Mucosa of descending colon (tissue), 3 donors: ENCODE results near the gene NUAK1. TPM values are rescaled to one million over a fixed set of nuclear protein-coding genes. Genes with fewer than 3 reads are reported as not detected.
A peak's percentile ranks its signal among the peaks of the same experiment; 100 is the strongest.

Experiments
- ATAC-seq: fragments of 200-7000 bp; cut with Tn5 transposase; one replicate; pipeline ENCODE4 v1.9.1; 2020; ENCODE audit warnings: mild to moderate bottlenecking, moderate library complexity
- DNase-seq, 3 donors: peaks; one replicate each; pipeline ENCODE4 v3.0.0-alpha.2; 2020
- H3K36me3 ChIP-seq: fragments of 200-600 bp; one replicate; pipeline ENCODE4 v1.8.0; 2021; ENCODE audit warnings: low read depth, mild to moderate bottlenecking
- H3K4me1 ChIP-seq: fragments of 200-600 bp; one replicate; pipeline ENCODE4 v1.8.0; 2021; ENCODE audit warnings: low read depth, mild to moderate bottlenecking
- H3K4me3 ChIP-seq: fragments of 200-600 bp; one replicate; pipeline ENCODE4 v1.8.0; 2021; ENCODE audit warnings: mild to moderate bottlenecking
- H3K9me3 ChIP-seq: fragments of 200-600 bp; one replicate; pipeline ENCODE4 v1.8.0; 2021; ENCODE audit warnings: mild to moderate bottlenecking
- intact Hi-C, 2 donors: fragments of 100-400 bp; cut with DNase I in 1 of 2; cut with micrococcal nuclease in 1 of 2; formaldehyde crosslinking; loops; one replicate each; pipeline versions ENCODE4 v1.11.0 to v1.11.1; 2022; cut with DNase I, micrococcal nuclease
- long read RNA-seq, 2 donors: library from polyadenylated mRNA; unstranded; transcript quantifications; one replicate each; pipeline ENCODE4 v2.0.0, GENCODE V29; 2019 to 2021
- total RNA-seq, 3 donors: library from RNA; stranded (reverse); fragmentation: NEBNext Ultra II Directional in 2 of 3; extraction: Animal tissue kit (Norgen Biotek cat#: 25700) in 2 of 3; gene quantifications; one replicate each; pipeline versions ENCODE4 v1.2.1 to v1.2.4, GENCODE V29; 2021 to 2023
- TF ChIP-seq, protein P1 (sequence below): fragments of 200-600 bp; IDR thresholded peaks from one replicate; pipeline ENCODE4 v1.8.0; 2022; ENCODE audit warnings: antibody characterized with exemption, mild to moderate bottlenecking
- donor health status: DM: no; HTN: no; CAD: no; lungs with moderate emphysema.
- donor health status: DM: no; HTN: no; CAD: no.
- donor health status: DM: no; HTN: yes; CAD: no.

NUAK1 gene
- total RNA-seq: 1 to 10 TPM; 4.9 to 6.8 (median 5.4) TPM
- long read RNA-seq, donor 1, full-length matches to known transcripts: 2 of 2 reads
- long read RNA-seq, donor 1, partial matches to known transcripts: 0 of 2 reads
- long read RNA-seq, donor 1, other reads (novel, unspliced or antisense): 0 of 2 reads
- long read RNA-seq, donor 2, partial matches to known transcripts: 0 of 1 reads
- long read RNA-seq, donor 2, other reads (novel, unspliced or antisense): 1 of 1 reads

DNA sequence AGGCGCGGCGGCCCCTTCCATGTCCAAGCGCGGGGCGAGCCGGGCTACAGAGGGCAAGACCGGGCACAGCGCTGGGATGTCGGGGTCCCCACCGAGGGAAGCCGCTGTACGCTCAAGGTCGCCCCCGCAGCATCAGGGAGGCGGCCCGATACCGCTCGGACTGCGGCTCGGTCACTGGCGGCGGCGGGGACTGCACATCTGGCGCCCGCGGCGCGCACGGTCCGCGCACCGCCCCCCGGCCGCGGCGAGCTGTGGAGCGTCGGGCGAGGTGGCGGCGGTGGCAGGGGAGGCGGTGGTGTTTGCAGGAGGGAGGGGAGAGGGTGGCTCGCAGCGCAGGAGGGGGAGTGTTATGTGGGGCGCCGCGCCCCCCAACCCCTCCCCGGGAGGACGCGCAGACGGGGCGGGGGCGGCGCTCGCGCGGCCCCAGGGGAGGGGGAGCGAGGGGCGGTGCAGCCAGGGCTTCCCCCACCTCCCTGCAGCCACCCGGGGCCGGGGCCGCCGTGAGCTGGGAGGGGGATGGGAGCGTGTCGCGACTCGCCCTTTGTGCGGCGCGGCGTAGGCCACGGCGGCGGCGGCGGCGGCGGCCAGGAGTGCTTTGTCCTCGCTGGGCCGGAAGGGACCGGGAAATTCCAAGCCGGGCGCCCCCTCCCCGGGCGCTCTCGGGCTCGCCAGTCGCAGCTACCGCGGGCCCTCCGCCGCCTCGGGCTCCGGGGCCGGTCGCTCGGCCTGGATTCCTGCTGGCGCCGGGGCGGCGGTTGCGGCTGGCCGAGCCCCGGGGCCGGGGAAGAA is at the start of gene NUAK1:
Gene NUAK1 (minus strand): TSS at position 322 of the 789 bp plus-strand sequence. CDS start 301 bp downstream, at position 21.
- peak; percentile 50 to 77 (median 66) for DNase-seq
- Histone ChIP-seq H3K36me3 (no peaks in the 10 kb centered on the region), H3K9me3 (no peaks in the 10 kb centered on the region), H3K4me1 (peaks cover 7% of the 10 kb centered on the region), H3K4me3 (peak within 1 kb of the TSS; percentile 45)
- ATAC-seq: peak; percentile 76
- intact Hi-C loops: loop anchor here (5.0 to 10.0 kb wide), 4 partner anchors 104 to 717 kb away; no protein-coding TSS in a partner anchor
- TF ChIP-seq, protein P1, sequence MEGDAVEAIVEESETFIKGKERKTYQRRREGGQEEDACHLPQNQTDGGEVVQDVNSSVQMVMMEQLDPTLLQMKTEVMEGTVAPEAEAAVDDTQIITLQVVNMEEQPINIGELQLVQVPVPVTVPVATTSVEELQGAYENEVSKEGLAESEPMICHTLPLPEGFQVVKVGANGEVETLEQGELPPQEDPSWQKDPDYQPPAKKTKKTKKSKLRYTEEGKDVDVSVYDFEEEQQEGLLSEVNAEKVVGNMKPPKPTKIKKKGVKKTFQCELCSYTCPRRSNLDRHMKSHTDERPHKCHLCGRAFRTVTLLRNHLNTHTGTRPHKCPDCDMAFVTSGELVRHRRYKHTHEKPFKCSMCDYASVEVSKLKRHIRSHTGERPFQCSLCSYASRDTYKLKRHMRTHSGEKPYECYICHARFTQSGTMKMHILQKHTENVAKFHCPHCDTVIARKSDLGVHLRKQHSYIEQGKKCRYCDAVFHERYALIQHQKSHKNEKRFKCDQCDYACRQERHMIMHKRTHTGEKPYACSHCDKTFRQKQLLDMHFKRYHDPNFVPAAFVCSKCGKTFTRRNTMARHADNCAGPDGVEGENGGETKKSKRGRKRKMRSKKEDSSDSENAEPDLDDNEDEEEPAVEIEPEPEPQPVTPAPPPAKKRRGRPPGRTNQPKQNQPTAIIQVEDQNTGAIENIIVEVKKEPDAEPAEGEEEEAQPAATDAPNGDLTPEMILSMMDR: no peak

DNA sequence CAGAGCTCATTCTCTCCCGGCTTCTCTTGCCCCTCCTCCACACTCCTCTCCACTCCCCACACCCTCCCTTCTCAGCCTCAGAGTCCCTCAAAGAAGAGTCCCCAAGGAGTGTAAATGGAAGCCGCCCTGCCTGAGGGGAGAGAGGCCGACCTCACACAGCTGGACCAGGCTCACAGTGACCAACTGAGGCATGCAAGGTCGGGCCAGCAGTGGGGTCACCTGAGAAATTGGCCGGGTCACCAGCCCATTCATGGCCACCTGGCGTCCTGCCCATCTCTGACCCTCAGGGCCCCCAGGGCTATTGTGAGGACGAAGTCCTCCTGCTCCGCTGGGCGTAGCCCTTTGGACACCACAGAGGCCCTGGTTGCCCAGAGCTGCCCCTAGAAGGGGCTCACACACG is 49.5 kb upstream of the NUAK1 start:
- Histone ChIP-seq H3K36me3 (no peaks in the 10 kb centered on the region), H3K9me3 (no peaks in the 10 kb centered on the region), H3K4me1 (no peaks in the 10 kb centered on the region), H3K4me3 (no peak overlapping the region)
- intact Hi-C loops: no loop called here
- TF ChIP-seq, protein P1: no peak
- ATAC-seq (no peak), DNase-seq (no peak)

DNA sequence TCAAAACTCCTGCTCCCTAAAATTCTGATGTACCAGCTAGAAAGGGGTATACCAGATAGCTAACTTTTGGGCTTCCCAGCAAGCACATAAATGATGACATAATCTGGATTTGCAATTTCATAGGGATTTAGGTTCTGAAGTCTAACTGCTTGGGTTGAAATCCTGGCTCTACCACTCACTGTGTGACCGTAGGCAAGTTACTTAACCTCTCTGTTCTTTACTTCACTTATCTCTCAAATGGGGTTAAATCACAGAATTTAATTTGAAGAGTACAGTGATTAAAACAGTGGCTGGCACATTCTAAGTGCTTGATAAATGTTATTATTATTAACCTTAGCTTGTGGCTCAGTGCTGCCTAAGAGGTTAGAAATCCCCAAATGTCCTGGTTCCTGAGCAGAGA is 49.1 kb upstream of the NUAK1 start:
- H3K36me3 ChIP-seq: no peaks in the 10 kb centered on the region
- intact Hi-C loops: no loop called here
- H3K9me3 ChIP-seq: no peaks in the 10 kb centered on the region
- TF ChIP-seq, protein P1: no peak
- ATAC-seq (no peak), DNase-seq (no peak)
- no peaks in the 10 kb centered on the region for H3K4me1 ChIP-seq
- H3K4me3 ChIP-seq: no peak overlapping the region

DNA sequence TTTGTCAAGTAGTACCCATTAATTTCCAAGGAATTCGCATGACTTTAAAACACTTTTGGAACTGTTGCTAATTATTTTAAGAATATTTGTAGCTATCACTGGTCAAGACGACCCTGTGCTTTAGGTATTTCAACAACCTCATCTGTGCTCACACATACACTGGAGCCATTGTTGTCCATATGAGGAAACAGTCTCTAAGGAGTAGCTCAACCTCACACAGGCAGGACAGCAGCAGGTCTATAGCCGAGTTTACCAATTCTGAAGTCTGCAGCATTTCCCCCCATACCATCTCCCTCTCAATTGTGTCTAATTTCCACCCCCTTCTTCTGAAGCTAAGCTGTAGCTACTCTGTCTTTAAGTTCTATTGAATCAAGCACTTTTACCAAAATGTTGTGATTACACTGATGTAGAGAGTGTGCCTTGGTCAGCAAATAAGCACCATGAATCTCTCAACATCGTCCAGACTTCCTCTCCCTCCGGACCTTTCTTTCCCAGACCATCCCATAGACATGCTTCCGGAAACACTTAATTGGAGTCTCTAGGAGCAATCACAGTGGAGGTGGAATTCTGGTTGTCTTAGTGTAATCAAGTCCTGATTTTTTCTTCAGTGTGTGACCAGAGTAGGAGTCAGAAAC is 48.5 kb upstream of the NUAK1 start:
- H3K36me3 ChIP-seq: no peaks in the 10 kb centered on the region
- H3K9me3 ChIP-seq: no peaks in the 10 kb centered on the region
- ATAC-seq: no peak
- TF ChIP-seq, protein P1: no peak
- H3K4me3 ChIP-seq: no peak overlapping the region
- H3K4me1 ChIP-seq: no peaks in the 10 kb centered on the region
- intact Hi-C loops: no loop called here
- DNase-seq: no peak

DNA sequence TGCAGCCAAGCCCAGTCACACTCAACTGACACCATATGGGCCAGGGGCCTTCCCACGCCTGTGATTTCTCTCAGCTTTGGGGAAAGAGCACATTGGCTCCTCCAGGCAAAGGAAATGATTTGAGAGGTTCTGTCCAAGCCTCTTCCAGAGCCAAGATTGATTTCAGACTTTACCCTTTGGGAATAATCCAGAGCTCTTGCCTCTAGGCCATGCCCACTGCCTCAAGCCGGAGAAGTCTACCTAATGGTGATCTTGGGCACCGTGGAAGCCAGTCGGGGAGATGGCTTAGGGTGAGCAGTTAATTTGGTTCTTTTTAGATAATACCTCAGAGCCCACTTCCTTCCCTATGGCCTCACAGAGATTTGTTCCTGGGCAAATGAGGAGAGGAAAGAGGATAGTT is 45.0 kb upstream of the NUAK1 start:
- H3K36me3 ChIP-seq: no peaks in the 10 kb centered on the region
- ATAC-seq (no peak), DNase-seq (no peak)
- H3K9me3 ChIP-seq: no peaks in the 10 kb centered on the region
- no peak overlapping the region for H3K4me3 ChIP-seq
- TF ChIP-seq, protein P1: no peak
- H3K4me1 ChIP-seq: no peaks in the 10 kb centered on the region
- intact Hi-C loops: no loop called here
